GM12873 (cell line): ENCODE measurements around the gene AATK.

Source experiments
- TF ChIP-seq, protein P1 (sequence below): IDR thresholded peaks from 2 replicates; pipeline ENCODE4 v1.5.1; 2012; ENCODE audit warnings: low read depth, mild to moderate bottlenecking, moderate library complexity, low read length, control low read depth; ENCODE audit not compliant: insufficient read depth; ENCODE audit errors: missing control alignments

The AATK gene

GRCh38 chr17:81166033-81166492, at the start of gene AATK:
Gene AATK (minus strand): TSS chr17:81166221. CDS start chr17:81165992, 229 bp downstream.
- TF ChIP-seq, protein P1, sequence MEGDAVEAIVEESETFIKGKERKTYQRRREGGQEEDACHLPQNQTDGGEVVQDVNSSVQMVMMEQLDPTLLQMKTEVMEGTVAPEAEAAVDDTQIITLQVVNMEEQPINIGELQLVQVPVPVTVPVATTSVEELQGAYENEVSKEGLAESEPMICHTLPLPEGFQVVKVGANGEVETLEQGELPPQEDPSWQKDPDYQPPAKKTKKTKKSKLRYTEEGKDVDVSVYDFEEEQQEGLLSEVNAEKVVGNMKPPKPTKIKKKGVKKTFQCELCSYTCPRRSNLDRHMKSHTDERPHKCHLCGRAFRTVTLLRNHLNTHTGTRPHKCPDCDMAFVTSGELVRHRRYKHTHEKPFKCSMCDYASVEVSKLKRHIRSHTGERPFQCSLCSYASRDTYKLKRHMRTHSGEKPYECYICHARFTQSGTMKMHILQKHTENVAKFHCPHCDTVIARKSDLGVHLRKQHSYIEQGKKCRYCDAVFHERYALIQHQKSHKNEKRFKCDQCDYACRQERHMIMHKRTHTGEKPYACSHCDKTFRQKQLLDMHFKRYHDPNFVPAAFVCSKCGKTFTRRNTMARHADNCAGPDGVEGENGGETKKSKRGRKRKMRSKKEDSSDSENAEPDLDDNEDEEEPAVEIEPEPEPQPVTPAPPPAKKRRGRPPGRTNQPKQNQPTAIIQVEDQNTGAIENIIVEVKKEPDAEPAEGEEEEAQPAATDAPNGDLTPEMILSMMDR, result no peak

DNA sequence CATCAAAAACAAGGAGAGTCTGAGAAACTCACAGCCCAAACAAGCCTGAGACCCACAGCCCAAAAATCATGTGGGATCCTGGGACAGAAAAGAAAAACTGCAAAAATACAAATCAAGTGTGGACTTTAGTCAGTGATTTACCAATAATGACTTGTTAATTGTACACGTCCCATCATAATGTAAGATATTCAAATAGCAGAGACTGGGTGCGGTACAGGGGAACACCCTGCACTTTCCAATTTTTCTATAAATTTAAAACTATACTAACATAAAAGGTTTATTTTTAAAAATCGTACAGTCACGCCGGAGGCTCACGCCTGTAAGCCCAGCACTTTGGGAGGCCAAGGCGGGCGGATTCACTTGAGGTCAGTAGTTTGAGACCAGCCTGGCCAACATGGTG, 48.0 kb upstream of the AATK start:
- TF ChIP-seq, protein P1, result no peak

- TF ChIP-seq, protein P1, result no peak
Observed at GRCh38 chr17:81212365-81212764, 46.3 kb upstream of the AATK start.

DNA sequence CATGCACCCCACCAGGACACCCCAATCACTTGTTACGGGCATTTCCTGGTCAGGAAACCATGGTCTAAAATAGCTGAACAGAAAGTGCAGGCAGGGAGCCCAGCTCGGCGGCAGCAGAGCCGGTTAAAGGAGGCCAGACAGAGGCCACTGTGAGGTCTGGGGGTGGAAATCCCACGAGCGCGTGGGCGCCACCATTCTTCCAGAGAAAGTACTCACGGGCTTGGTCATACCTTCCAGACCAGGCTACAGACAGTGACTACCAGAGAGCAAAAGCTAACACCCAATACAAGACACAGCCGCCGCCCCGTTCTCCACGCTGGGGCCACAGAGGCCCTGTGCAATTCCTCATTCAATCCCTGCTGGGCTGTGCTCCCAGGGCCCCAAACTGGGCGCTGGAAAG, 44.8 kb upstream of the AATK start:
- TF ChIP-seq, protein P1, result no peak

DNA sequence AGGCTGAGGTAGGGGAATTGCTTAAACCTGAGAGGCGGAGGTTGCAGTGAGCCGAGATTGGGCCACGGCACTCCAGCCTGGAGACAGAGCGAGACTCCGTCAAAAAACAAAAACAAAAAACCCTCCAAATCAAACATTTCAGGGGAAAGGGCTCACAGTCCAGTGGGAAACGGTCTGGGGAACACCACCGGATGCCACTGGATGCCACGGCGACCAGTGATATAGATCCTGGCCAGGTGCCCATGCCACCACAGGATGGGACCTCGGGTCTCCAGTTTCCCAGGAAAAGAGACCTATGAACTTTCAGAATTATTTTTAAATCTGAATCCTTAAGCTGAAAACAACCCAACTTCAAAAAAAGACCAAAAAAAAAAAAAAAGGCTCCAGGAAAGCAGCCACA, 44.4 kb upstream of the AATK start:
- TF ChIP-seq, protein P1, result no peak

- TF ChIP-seq, protein P1, result no peak
Observed at GRCh38 chr17:81209141-81209540, 43.1 kb upstream of the AATK start.

DNA sequence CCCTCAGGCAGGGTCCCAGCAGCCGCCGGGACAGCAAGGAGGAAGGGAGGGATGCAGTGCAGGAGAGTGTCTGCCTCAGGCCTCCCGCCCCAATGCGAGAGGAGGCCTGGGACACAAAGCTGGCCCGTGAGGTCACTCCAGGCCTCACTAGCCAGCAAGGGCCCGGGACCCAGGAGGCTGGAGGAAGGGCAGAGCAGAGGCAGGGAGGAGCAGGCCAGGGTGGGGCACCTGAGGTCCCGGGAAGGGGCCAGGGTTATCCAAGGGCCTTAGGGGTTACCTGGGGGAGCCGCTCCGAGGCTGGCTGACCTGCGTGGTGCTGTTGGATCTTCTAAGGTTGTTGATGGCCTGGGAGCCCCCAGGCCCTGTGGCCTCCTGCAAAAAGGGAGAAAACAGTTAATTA, 42.6 kb upstream of the AATK start:
- TF ChIP-seq, protein P1, result no peak
